ENCODE measurements around the gene PLCG2.
"Not testable (repeated sequence)": the region's sequence is repeated elsewhere in the genome, so short reads cannot be mapped to it uniquely, and the experiment has no call there.

The PLCG2 gene

DNA sequence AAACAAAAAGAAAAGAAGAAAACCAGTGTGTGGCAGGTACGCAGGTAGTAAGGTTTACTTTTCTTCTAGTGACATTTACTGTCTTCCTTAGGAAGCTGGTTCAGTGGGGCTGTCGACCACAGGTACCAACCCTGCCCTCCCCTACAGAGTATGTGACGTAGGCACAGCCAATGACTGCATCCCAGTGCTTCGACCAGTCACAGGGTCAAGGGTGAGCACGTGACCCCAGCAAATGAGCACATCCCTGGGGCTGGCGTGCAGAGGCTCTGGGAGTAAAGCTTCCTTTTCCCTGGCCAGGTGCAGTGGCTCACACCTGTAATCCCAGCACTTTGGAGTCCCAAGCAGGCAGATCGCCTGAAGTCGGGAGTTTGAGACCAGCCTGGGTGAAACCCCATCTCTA, 38.9 kb upstream of the PLCG2 start:
- H3K4me3 ChIP-seq (ENCODE audit: low read depth, low read length): no peak overlapping the region
- DNase-seq (ENCODE audit: low read depth): peak; percentile 55
- TF ChIP-seq MAX (IDR thresholded peaks at IDR 0.05; ENCODE audit: low read depth, low read length) (peak; percentile 90), CTCF (IDR thresholded peaks at IDR 0.05; ENCODE audit: low read depth, low read length) (no peak), POLR2A (IDR thresholded peaks at IDR 0.05; ENCODE audit: extremely low read depth, insufficient read length) (no peak), MYC (IDR thresholded peaks at IDR 0.05; ENCODE audit: low read depth, low read length) (no peak)

DNA sequence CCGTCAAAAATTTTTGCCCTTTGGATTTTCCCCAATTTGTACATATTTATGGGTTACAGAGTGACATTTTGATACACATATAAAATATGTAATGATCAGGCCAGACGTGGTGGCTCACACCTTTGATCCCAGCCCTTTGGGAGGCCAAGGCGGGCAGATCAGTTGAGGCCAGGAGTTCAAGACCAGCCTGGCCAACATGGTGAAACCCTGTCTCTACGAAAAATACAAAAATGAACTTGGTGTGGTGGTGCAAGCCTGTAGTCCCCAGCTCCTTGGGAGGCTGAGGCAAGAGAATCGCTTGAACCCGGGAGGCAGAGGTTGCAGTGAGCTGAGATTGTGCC, 37.7 kb upstream of the PLCG2 start:
- DNase-seq (ENCODE audit: low read depth); H3K4me3 ChIP-seq (ENCODE audit: low read depth, low read length): not testable (repeated sequence)

- H3K4me3 ChIP-seq (ENCODE audit: low read depth, low read length): no peak overlapping the region
- DNase-seq (ENCODE audit: low read depth): no peak
- TF ChIP-seq CTCF (IDR thresholded peaks at IDR 0.05; ENCODE audit: low read depth, low read length) (no peak), MAX (IDR thresholded peaks at IDR 0.05; ENCODE audit: low read depth, low read length) (no peak), POLR2A (IDR thresholded peaks at IDR 0.05; ENCODE audit: extremely low read depth, insufficient read length) (no peak), MYC (IDR thresholded peaks at IDR 0.05; ENCODE audit: low read depth, low read length) (no peak)
Measured at GRCh38 chr16:81744385-81744784, 34.7 kb upstream of the PLCG2 start.

DNA sequence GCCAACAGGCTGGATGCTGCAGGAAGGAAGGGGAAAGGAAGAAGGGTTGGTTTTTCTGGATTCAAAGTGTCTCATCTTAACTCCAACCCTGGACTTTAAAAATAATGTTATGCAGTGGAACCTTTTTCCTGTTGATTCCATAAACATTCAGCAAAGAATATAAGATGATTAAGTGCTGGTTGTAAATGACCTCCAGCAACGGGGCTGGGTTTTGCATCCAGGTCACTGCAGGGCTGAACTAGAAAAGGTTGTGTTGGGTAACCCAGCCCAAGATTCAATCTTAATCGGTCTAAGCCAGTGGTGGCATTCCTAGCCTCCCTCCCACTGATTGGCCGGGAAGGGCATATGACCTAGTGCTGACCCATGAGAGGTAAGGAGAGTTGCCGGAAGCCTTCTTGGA, 34.2 kb upstream of the PLCG2 start:
- DNase-seq (ENCODE audit: low read depth): no peak
- no peak overlapping the region for H3K4me3 ChIP-seq (ENCODE audit: low read depth, low read length)
- no peak for TF ChIP-seq POLR2A (IDR thresholded peaks at IDR 0.05; ENCODE audit: extremely low read depth, insufficient read length)

DNA sequence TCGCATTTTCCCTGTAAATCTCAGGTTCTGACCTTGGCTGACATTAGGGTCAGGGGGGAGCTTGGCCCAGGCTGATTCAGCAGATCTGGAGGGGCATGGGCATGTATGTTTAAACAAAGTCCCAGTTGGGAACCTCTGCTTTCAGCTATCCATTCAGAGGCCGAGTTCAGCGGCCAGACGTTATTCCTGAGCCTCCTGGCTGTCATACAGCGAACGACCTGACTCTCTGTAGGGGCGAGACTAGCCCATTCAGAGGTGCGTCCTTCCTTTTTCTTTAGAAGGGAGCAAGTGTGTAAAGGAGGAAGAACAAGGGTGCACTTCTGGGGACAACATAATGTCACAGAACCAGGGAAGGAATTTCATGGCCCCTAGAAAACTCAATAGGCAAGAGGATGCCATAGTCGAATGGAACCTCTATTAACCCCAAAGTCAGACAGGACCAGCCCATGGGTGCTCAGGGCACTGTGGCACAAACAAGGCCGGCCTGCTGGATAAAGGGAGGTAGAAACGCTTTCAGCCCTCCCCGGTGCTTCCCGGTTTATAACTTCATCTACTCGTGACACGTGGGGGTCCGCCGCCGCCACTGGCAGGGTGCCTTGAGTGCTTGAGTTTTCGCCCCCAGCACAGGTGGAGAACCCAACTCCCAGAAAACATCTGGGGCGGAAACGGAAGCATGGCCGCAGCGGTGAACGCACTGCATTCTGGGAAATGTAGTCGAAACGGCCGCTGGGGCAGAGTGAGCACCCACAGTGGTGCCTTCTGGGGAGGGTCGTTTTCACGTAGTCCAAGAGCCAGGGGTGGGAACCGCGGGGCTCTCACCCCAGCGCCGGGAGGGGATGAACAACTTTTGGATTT, 33.2 kb upstream of the PLCG2 start:
- peak; percentile 80 for DNase-seq (ENCODE audit: low read depth)
- H3K4me3 ChIP-seq (ENCODE audit: low read depth, low read length): peak overlapping the region; percentile 61
- peak; percentile 69 for TF ChIP-seq MYC (IDR thresholded peaks at IDR 0.05; ENCODE audit: low read depth, low read length)
- no peak for TF ChIP-seq CTCF (IDR thresholded peaks at IDR 0.05; ENCODE audit: low read depth, low read length)
- peak; percentile 86 for TF ChIP-seq MAX (IDR thresholded peaks at IDR 0.05; ENCODE audit: low read depth, low read length)
- peak; percentile 65 for TF ChIP-seq POLR2A (IDR thresholded peaks at IDR 0.05; ENCODE audit: extremely low read depth, insufficient read length)

DNA sequence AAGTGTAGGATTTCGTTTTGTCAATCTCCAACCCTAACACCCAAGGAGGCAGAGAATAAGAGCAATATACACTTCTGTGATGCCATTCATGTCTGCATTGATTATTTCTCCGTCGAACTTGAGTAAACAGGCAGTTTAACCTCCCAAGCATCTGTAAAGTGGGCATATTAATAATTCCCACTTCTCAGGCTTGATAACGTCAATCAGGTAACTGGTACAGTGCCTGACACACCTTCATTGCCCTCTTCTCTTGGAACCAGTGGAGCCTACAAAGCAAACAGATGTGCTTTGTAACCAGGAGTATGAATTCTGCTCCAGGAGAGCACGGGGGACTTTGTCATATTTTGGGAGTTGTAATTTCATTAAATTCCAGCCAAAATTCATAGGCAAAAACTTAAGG, 32.5 kb upstream of the PLCG2 start:
- TF ChIP-seq MAX (IDR thresholded peaks at IDR 0.05; ENCODE audit: low read depth, low read length): no peak
- no peak for TF ChIP-seq POLR2A (IDR thresholded peaks at IDR 0.05; ENCODE audit: extremely low read depth, insufficient read length)
- no peak for TF ChIP-seq CTCF (IDR thresholded peaks at IDR 0.05; ENCODE audit: low read depth, low read length)
- no peak for TF ChIP-seq MYC (IDR thresholded peaks at IDR 0.05; ENCODE audit: low read depth, low read length)
- no peak for DNase-seq (ENCODE audit: low read depth)
- peak overlapping the region; percentile 61 for H3K4me3 ChIP-seq (ENCODE audit: low read depth, low read length)

Measured in NB4 (cell line).